DOHH2 (cell line): Measurements from ENCODE around the gene RBM25.
"Not testable (repeated sequence)": the region's sequence is repeated elsewhere in the genome, so short reads cannot be mapped to it uniquely, and the experiment has no call there.

ENCODE experiments used
- EZH2phosphoT487 ChIP-seq: fragments of 200-600 bp; sonication (generic); IDR thresholded peaks from 2 replicates; pipeline ENCODE4 v1.6.1; 2017; ENCODE audit warnings: borderline replicate concordance, mild to moderate bottlenecking, antibody characterized with exemption, low read length, moderate library complexity, mixed read lengths
- TF ChIP-seq, protein P1 (sequence below): fragments of 200-600 bp; sonication (generic); IDR thresholded peaks from one replicate; pipeline ENCODE4 v1.5.1; 2014; ENCODE audit warnings: antibody characterized with exemption, mild to moderate bottlenecking, low read depth, low read length; ENCODE audit not compliant: poor library complexity, severe bottlenecking

DNA sequence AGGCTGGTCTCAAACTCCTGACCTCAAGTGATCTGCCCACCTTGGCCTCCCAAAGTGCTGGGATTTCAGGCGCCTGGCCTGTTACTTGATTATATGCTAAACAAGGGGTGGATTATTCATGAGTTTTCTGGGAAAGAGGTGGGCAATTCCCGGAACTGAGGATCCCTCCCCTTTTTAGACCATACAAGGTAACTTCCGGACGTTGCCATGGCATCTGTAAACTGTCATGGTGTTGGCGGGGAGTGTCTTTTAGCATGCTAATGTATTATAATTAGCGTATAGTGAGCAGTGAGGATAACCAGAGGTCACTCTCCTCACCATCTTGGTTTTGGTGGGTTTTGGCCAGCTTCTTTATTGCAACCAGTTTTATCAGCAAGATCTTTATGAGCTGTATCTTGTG, 111.5 kb downstream of the RBM25 start:
- TF ChIP-seq, protein P1, sequence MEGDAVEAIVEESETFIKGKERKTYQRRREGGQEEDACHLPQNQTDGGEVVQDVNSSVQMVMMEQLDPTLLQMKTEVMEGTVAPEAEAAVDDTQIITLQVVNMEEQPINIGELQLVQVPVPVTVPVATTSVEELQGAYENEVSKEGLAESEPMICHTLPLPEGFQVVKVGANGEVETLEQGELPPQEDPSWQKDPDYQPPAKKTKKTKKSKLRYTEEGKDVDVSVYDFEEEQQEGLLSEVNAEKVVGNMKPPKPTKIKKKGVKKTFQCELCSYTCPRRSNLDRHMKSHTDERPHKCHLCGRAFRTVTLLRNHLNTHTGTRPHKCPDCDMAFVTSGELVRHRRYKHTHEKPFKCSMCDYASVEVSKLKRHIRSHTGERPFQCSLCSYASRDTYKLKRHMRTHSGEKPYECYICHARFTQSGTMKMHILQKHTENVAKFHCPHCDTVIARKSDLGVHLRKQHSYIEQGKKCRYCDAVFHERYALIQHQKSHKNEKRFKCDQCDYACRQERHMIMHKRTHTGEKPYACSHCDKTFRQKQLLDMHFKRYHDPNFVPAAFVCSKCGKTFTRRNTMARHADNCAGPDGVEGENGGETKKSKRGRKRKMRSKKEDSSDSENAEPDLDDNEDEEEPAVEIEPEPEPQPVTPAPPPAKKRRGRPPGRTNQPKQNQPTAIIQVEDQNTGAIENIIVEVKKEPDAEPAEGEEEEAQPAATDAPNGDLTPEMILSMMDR, result not testable (repeated sequence)
- not testable (repeated sequence) for TF ChIP-seq EZH2phosphoT487
